GM10847 (cell line): Measurements from ENCODE around the gene HSPA12A.

ENCODE experiments used
- POLR2A ChIP-seq: IDR thresholded peaks from 2 replicates; pipeline ENCODE4 v1.6.1; 2011; ENCODE audit not compliant: insufficient read length; ENCODE audit errors: extremely low read depth

Gene HSPA12A

GRCh38 chr10:116715839-116716377, 26.5 kb downstream of the HSPA12A start:
- TF ChIP-seq POLR2A = no peak

GRCh38 chr10:116715341-116715740, 27.0 kb downstream of the HSPA12A start:
- no peak for TF ChIP-seq POLR2A

- TF ChIP-seq POLR2A = no peak
These were observed 28.5 kb downstream of the HSPA12A start for GRCh38 chr10:116713846-116714245.

GRCh38 chr10:116712989-116713543, 29.3 kb downstream of the HSPA12A start:
- TF ChIP-seq POLR2A = no peak

- TF ChIP-seq POLR2A = no peak
These were observed 29.8 kb downstream of the HSPA12A start for GRCh38 chr10:116712519-116712918.

- TF ChIP-seq POLR2A = no peak
These were observed 32.3 kb downstream of the HSPA12A start for GRCh38 chr10:116710076-116710475.

- TF ChIP-seq POLR2A = no peak
These were observed 33.5 kb downstream of the HSPA12A start for GRCh38 chr10:116708877-116709276.

GRCh38 chr10:116708391-116708821, 34.0 kb downstream of the HSPA12A start:
- TF ChIP-seq POLR2A = no peak

GRCh38 chr10:116707981-116708380, 34.4 kb downstream of the HSPA12A start:
- TF ChIP-seq POLR2A = no peak

- no peak for TF ChIP-seq POLR2A
These were observed 36.1 kb downstream of the HSPA12A start for GRCh38 chr10:116706281-116706680.

- TF ChIP-seq POLR2A = no peak
These were observed 36.9 kb downstream of the HSPA12A start for GRCh38 chr10:116705498-116705897.

- TF ChIP-seq POLR2A = no peak
These were observed 37.4 kb downstream of the HSPA12A start for GRCh38 chr10:116704926-116705325.

- TF ChIP-seq POLR2A = no peak
These were observed 40.2 kb downstream of the HSPA12A start for GRCh38 chr10:116702165-116702564.

- no peak for TF ChIP-seq POLR2A
These were observed 42.8 kb downstream of the HSPA12A start for GRCh38 chr10:116699471-116700150.

- no peak for TF ChIP-seq POLR2A
These were observed 43.3 kb downstream of the HSPA12A start for GRCh38 chr10:116699049-116699448.

GRCh38 chr10:116698364-116698763, 44.0 kb downstream of the HSPA12A start:
- TF ChIP-seq POLR2A = no peak

- no peak for TF ChIP-seq POLR2A
These were observed 44.5 kb downstream of the HSPA12A start for GRCh38 chr10:116697816-116698215.
